H9 (cell line): ENCODE results near the gene ETV7. TPM values are rescaled to one million over a fixed set of nuclear protein-coding genes. Genes with fewer than 3 reads are reported as not detected.

ENCODE experiments used
- DNase-seq: peaks from one replicate; pipeline ENCODE4 v3.0.0-alpha.2; 2017
- H2AFZ ChIP-seq: one replicate; pipeline ENCODE4 v1.6.1; 2013; ENCODE audit warnings: mild to moderate bottlenecking, low read length, control low read depth, moderate library complexity
- H2AK5ac ChIP-seq: 2 replicates; pipeline ENCODE4 v1.6.1; 2013; ENCODE audit warnings: low read length, control low read depth, mixed read lengths; ENCODE audit not compliant: insufficient read length
- H2BK120ac ChIP-seq: one replicate; pipeline ENCODE4 v1.6.1; 2013; ENCODE audit warnings: low read depth, mild to moderate bottlenecking, low read length, control low read depth, inconsistent platforms; ENCODE audit not compliant: poor library complexity, severe bottlenecking
- H2BK12ac ChIP-seq: 2 replicates; pipeline ENCODE4 v1.6.1; 2013; ENCODE audit warnings: low read length, control low read depth, mixed read lengths, low read depth; ENCODE audit not compliant: insufficient read length
- H2BK15ac ChIP-seq: 2 replicates; pipeline ENCODE4 v1.6.1; 2013; ENCODE audit warnings: low read depth, low read length, control low read depth
- H2BK20ac ChIP-seq: one replicate; pipeline ENCODE4 v1.6.1; 2013; ENCODE audit warnings: low read depth, mild to moderate bottlenecking, low read length, control low read depth, inconsistent platforms; ENCODE audit not compliant: poor library complexity, severe bottlenecking
- H2BK5ac ChIP-seq: 2 replicates; pipeline ENCODE4 v1.6.1; 2013; ENCODE audit warnings: low read length, control low read depth, mixed read lengths; ENCODE audit not compliant: insufficient read length
- H3K14ac ChIP-seq: 2 replicates; pipeline ENCODE4 v1.6.1; 2013; ENCODE audit warnings: low read length, control low read depth; ENCODE audit not compliant: insufficient read depth
- H3K18ac ChIP-seq: 2 replicates; pipeline ENCODE4 v1.6.1; 2013; ENCODE audit warnings: low read depth, mild to moderate bottlenecking, mixed read lengths, low read length, control low read depth; ENCODE audit not compliant: insufficient read length
- H3K23ac ChIP-seq: 2 replicates; pipeline ENCODE4 v1.6.1; 2013; ENCODE audit warnings: low read length, control low read depth, mixed read lengths, low read depth; ENCODE audit not compliant: insufficient read length
- H3K23me2 ChIP-seq: 2 replicates; pipeline ENCODE4 v1.6.1; 2013; ENCODE audit warnings: low read depth, mild to moderate bottlenecking, mixed read lengths, low read length, control low read depth; ENCODE audit not compliant: insufficient read length, poor library complexity, severe bottlenecking
- H3K27ac ChIP-seq: 2 replicates; pipeline ENCODE4 v1.5.1; 2013; ENCODE audit warnings: low read length, control low read depth, mixed read lengths, low read depth; ENCODE audit not compliant: insufficient read length
- H3K27me3 ChIP-seq: 2 replicates; pipeline ENCODE4 v1.6.1; 2013; ENCODE audit warnings: low read length, control low read depth, inconsistent platforms; ENCODE audit not compliant: insufficient read depth
- H3K4ac ChIP-seq: 2 replicates; pipeline ENCODE4 v1.6.1; 2013; ENCODE audit warnings: low read depth, mild to moderate bottlenecking, control low read depth, inconsistent platforms, low read length, moderate library complexity
- H3K4me1 ChIP-seq: 2 replicates; pipeline ENCODE4 v1.6.1; 2013; ENCODE audit warnings: low read length, control low read depth, inconsistent platforms; ENCODE audit not compliant: insufficient read depth
- H3K4me2 ChIP-seq: 2 replicates; pipeline ENCODE4 v1.6.1; 2013; ENCODE audit warnings: low read length, control low read depth, mixed read lengths; ENCODE audit not compliant: insufficient read length, insufficient read depth
- H3K56ac ChIP-seq: 2 replicates; pipeline ENCODE4 v1.6.1; 2013; ENCODE audit warnings: low read depth, mild to moderate bottlenecking, mixed read lengths, low read length, control low read depth; ENCODE audit not compliant: insufficient read length
- H3K79me1 ChIP-seq: 2 replicates; pipeline ENCODE4 v1.6.1; 2013; ENCODE audit warnings: low read depth, mild to moderate bottlenecking, moderate library complexity, low read length, control low read depth, inconsistent platforms; ENCODE audit not compliant: insufficient read depth, poor library complexity, severe bottlenecking
- H3K79me2 ChIP-seq: 2 replicates; pipeline ENCODE4 v1.6.1; 2013; ENCODE audit warnings: low read length, control low read depth, inconsistent platforms; ENCODE audit not compliant: insufficient read depth
- H3K9ac ChIP-seq: 2 replicates; pipeline ENCODE4 v1.6.1; 2013; ENCODE audit warnings: low read length, control low read depth, mixed read lengths; ENCODE audit not compliant: insufficient read length; ENCODE audit errors: extremely low read depth
- H3K9me3 ChIP-seq: one replicate; pipeline ENCODE4 v1.6.1; 2013; ENCODE audit warnings: low read depth, low read length, inconsistent platforms; ENCODE audit not compliant: control insufficient read depth
- H3T11ph ChIP-seq: one replicate; pipeline ENCODE4 v1.6.1; 2013; ENCODE audit warnings: mild to moderate bottlenecking, low read length, control low read depth, inconsistent platforms
- H4K20me1 ChIP-seq: one replicate; pipeline ENCODE4 v1.6.1; 2013; ENCODE audit not compliant: control insufficient read depth, insufficient read length, insufficient read depth
- H4K5ac ChIP-seq: 2 replicates; pipeline ENCODE4 v1.6.1; 2013; ENCODE audit warnings: low read depth, mild to moderate bottlenecking, mixed read lengths, low read length, control low read depth; ENCODE audit not compliant: insufficient read length
- H4K8ac ChIP-seq: replicated peaks from 2 replicates; pipeline ENCODE4 v1.6.1; 2013; ENCODE audit warnings: low read length, control low read depth, mixed read lengths, low read depth; ENCODE audit not compliant: insufficient read length
- H4K91ac ChIP-seq: 2 replicates; pipeline ENCODE4 v1.6.1; 2013; ENCODE audit warnings: low read depth, mild to moderate bottlenecking, moderate library complexity, mixed read lengths, low read length, control low read depth; ENCODE audit not compliant: insufficient read length
- H3K27ac Mint-ChIP-seq, 3 experiments: 2 replicates in 2 of 3; 3 replicates in 1 of 3; pipeline ENCODE4 v1.8.0; 2020 to 2021; ENCODE audit warnings: mixed read lengths in 3 of 3, mild to moderate bottlenecking in 1 of 3, moderate library complexity in 1 of 3
- H3K27me3 Mint-ChIP-seq: 2 replicates; pipeline ENCODE4 v1.8.0; 2021; ENCODE audit warnings: low read depth, mild to moderate bottlenecking, moderate library complexity, mixed read lengths
- H3K36me3 Mint-ChIP-seq, 3 experiments: 2 replicates in 2 of 3; 3 replicates in 1 of 3; pipeline ENCODE4 v1.8.0; 2020 to 2021; ENCODE audit warnings: low read depth in 3 of 3, mixed read lengths in 3 of 3; ENCODE audit not compliant: insufficient read depth in 1 of 3
- H3K4me1 Mint-ChIP-seq, 2 experiments: 2 replicates each; pipeline ENCODE4 v1.8.0; 2020; ENCODE audit warnings: mixed read lengths in 2 of 2
- H3K4me3 Mint-ChIP-seq, 2 experiments: 2 replicates in 1 of 2; 3 replicates in 1 of 2; pipeline ENCODE4 v1.8.0; 2020 to 2021; ENCODE audit warnings: mild to moderate bottlenecking in 2 of 2, mixed read lengths in 2 of 2, moderate library complexity in 1 of 2
- H3K9me3 Mint-ChIP-seq, 2 experiments: 2 replicates in 1 of 2; 3 replicates in 1 of 2; pipeline ENCODE4 v1.8.0; 2020; ENCODE audit warnings: mild to moderate bottlenecking in 2 of 2, mixed read lengths in 2 of 2, moderate library complexity in 1 of 2
- whole genome bisulfite sequencing: extraction: QIAGEN DNeasy Blood & Tissue Kit; methylation state at CpG from one replicate; pipeline ENCODE4 v1.1.7; 2013; ENCODE audit warnings: missing lambda C conversion rate, low lambda C conversion rate, mixed read lengths; ENCODE audit not compliant: insufficient read length; ENCODE audit errors: extremely low coverage; 5-methylcytosine and 5-hydroxymethylcytosine counted together
- long read RNA-seq: library from polyadenylated mRNA; unstranded; transcript quantifications from one replicate; pipeline ENCODE4 v2.0.0, GENCODE V29; 2020
- total RNA-seq: library from RNA; stranded (reverse); gene quantifications from 2 replicates; pipeline ENCODE4 v1.2.1, GENCODE V29; 2021
- TF ChIP-seq, protein P1 (sequence below): fragments of 200-600 bp; sonication (generic); conservative IDR thresholded peaks from 3 replicates; pipeline ENCODE4 v1.8.0; 2021; ENCODE audit warnings: antibody characterized with exemption, mild to moderate bottlenecking

Gene ETV7
- 0.92 and 0.94 TPM in 2 replicates for total RNA-seq
- long read RNA-seq, partial matches to known transcripts = 1 of 8 reads
- long read RNA-seq, other reads (novel, unspliced or antisense) = 1 of 8 reads

- H3K23me2 ChIP-seq = peaks cover 13% of the 10 kb centered on the region
- no peak within 1 kb of the TSS for H2BK5ac ChIP-seq
- Mint-ChIP-seq H3K9me3 (peaks cover under 1 to 3% of the 10 kb centered on the region in 2 experiments; a peak in 3 of 5 replicates), H3K4me1 (peaks cover 31 to 32% of the 10 kb centered on the region in 2 experiments), H3K4me3 (peak within 1 kb of the TSS; percentile 60 to 90), H3K27me3 (peaks cover 58% of the 10 kb centered on the region), H3K36me3 (no peaks in the 10 kb centered on the region), H3K27ac (no peak within 1 kb of the TSS)
- no peaks in the 10 kb centered on the region for H3K79me2 ChIP-seq
- peak within 1 kb of the TSS; percentile 69 for H3K4me2 ChIP-seq
- H3T11ph ChIP-seq = no peak within 1 kb of the TSS
- peak within 1 kb of the TSS; percentile 32 for H3K9ac ChIP-seq
- no peaks in the 10 kb centered on the region for H4K20me1 ChIP-seq
- H3K27ac ChIP-seq = no peak within 1 kb of the TSS
- no peak within 1 kb of the TSS for H2AK5ac ChIP-seq
- no peak within 1 kb of the TSS for H4K91ac ChIP-seq
- peak within 1 kb of the TSS; percentile 6 for H3K18ac ChIP-seq
- DNase-seq = peak; percentile 57
- WGBS = no CpG with 5 or more reads among the region's 65 CpGs
- no peak within 1 kb of the TSS for H4K8ac ChIP-seq
- H3K4me1 ChIP-seq = no peaks in the 10 kb centered on the region
- H3K27me3 ChIP-seq = peaks cover 29% of the 10 kb centered on the region; the same call in 1 of the 2 replicates
- peak within 1 kb of the TSS; percentile 66 for H2AFZ ChIP-seq
- H3K23ac ChIP-seq = no peak within 1 kb of the TSS
- no peak within 1 kb of the TSS for H4K5ac ChIP-seq
- no peak within 1 kb of the TSS for H3K4ac ChIP-seq
- H2BK15ac ChIP-seq = no peak within 1 kb of the TSS
- H3K79me1 ChIP-seq = no peaks in the 10 kb centered on the region
- H2BK12ac ChIP-seq = no peak within 1 kb of the TSS
- H2BK120ac ChIP-seq = no peak within 1 kb of the TSS
- H3K9me3 ChIP-seq = no peaks in the 10 kb centered on the region
- TF ChIP-seq, protein P1, sequence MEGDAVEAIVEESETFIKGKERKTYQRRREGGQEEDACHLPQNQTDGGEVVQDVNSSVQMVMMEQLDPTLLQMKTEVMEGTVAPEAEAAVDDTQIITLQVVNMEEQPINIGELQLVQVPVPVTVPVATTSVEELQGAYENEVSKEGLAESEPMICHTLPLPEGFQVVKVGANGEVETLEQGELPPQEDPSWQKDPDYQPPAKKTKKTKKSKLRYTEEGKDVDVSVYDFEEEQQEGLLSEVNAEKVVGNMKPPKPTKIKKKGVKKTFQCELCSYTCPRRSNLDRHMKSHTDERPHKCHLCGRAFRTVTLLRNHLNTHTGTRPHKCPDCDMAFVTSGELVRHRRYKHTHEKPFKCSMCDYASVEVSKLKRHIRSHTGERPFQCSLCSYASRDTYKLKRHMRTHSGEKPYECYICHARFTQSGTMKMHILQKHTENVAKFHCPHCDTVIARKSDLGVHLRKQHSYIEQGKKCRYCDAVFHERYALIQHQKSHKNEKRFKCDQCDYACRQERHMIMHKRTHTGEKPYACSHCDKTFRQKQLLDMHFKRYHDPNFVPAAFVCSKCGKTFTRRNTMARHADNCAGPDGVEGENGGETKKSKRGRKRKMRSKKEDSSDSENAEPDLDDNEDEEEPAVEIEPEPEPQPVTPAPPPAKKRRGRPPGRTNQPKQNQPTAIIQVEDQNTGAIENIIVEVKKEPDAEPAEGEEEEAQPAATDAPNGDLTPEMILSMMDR = no peak
- H3K14ac ChIP-seq = peak within 1 kb of the TSS; percentile 62
- no peak within 1 kb of the TSS for H3K56ac ChIP-seq
- no peak within 1 kb of the TSS for H2BK20ac ChIP-seq
These were observed at the start of gene ETV7 for GRCh38 chr6:36387440-36388303. Gene ETV7, minus strand, starts transcription at chr6:36387669. Its CDS starts 128 bp downstream, at chr6:36387541.
